ENCODE data around the gene RAD23B.

- TF ChIP-seq CTCF (IDR thresholded peaks at IDR 0.05) (no peak), POLR2A (IDR thresholded peaks at IDR 0.05) (no peak)
These were observed 84.8 kb downstream of the RAD23B start for GRCh38 chr9:107367727-107368502.

Data from right lobe of liver (tissue), 4 donors.